H1 (cell line): ENCODE data around the gene ZSCAN30. TPM values are rescaled to one million over a fixed set of nuclear protein-coding genes. Genes with fewer than 3 reads are reported as not detected.

Experiments
- PHF8 ChIP-seq: fragments of 200-600 bp; sonication (generic); conservative IDR thresholded peaks from 2 replicates; pipeline ENCODE4 v1.7.1; 2012; ENCODE audit warnings: low read depth, mild to moderate bottlenecking, inconsistent platforms, low read length, moderate library complexity
- SP2 ChIP-seq: IDR thresholded peaks from 2 replicates; pipeline ENCODE4 v1.6.1; 2012; ENCODE audit warnings: mild to moderate bottlenecking, low read length, inconsistent platforms
- ZNF274 ChIP-seq: IDR thresholded peaks from 2 replicates; pipeline ENCODE4 v1.7.0; 2012; ENCODE audit warnings: low read length, borderline replicate concordance; ENCODE audit errors: extremely low read depth
- polyA plus RNA-seq, 7 experiments: library from polyadenylated mRNA; depleted of rRNA in 3 of 7; stranded (reverse) in 5 of 7; unstranded in 2 of 7; fragments of >200 nt in 5 of 7; fragments of 200-250 nt in 2 of 7; gene quantifications; 1 replicate in 5 of 7; 2 replicates in 1 of 7; 4 replicates in 1 of 7; pipeline versions ENCODE4 v1.2.1 to v1.2.3, GENCODE V29; 2011 to 2013; ENCODE audit warnings: missing spikeins in 2 of 7, mixed read lengths in 2 of 7
- total RNA-seq: library from RNA; stranded (reverse); fragmentation: NEBNext Ultra II Directional; extraction: Animal tissue kit (Norgen Biotek cat#: 25700); gene quantifications from 2 replicates; pipeline ENCODE4 v1.2.1, GENCODE V29; 2021

ZSCAN30 gene
- total and polyA plus RNA-seq, 2 of the 8 experiments (the other 6 are each of a cell fraction or from before 2014, with no cell fraction given), result 4.4 to 10.3 TPM

DNA sequence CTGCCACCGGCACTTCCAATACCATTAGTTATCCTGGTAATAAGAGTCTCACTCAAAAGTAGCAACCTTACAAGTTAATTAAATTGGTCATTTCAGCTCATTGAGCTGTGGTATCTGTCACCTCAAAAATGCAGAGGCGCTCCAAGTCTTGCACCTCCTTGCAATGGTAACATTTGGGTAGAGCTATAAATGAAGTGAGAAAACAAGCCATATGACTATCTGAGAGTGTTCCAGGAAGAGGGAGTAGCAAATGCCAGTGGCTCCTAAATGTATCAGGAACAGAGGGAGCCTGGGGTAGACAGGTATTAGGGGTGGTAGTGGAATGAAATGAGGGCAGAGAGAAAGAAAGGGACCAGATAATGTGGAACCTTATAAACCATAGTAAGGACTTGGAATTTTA lies 6.0 kb upstream of the ZSCAN30 start (continued):
- TF ChIP-seq PHF8 (no peak), SP2 (no peak), ZNF274 (no peak)
